Activated T-helper 1 cell treated with Interleukin-2 at 50 U/mL for 16 hours (primary cell): Measurements from ENCODE around the gene BICRA.

Experiments
- DNase-seq: peaks from one replicate; pipeline ENCODE4 v3.0.0-alpha.2; 2020; ENCODE audit warnings: low read depth

BICRA gene

GRCh38 chr19:47601180-47601904 lies 7.6 kb upstream of the BICRA start:
- no peak for DNase-seq

GRCh38 chr19:47603706-47604565 lies 5.0 kb upstream of the BICRA start:
- no peak for DNase-seq

- no peak for DNase-seq
Measured at GRCh38 chr19:47607564-47608073, 1.3 kb upstream of the BICRA start.

GRCh38 chr19:47608074-47608918 lies 638 bp upstream of the BICRA start:
- peak; percentile 97 for DNase-seq

- DNase-seq, result peak; percentile 44
Measured at GRCh38 chr19:47609906-47610894, 1.3 kb downstream of the BICRA start.

GRCh38 chr19:47610902-47611301 lies 2.0 kb downstream of the BICRA start:
- no peak for DNase-seq

- DNase-seq, result no peak
Measured at GRCh38 chr19:47613165-47614020, 4.5 kb downstream of the BICRA start.

GRCh38 chr19:47614021-47614295 lies 5.0 kb downstream of the BICRA start:
- no peak for DNase-seq

GRCh38 chr19:47614559-47614958 lies 5.6 kb downstream of the BICRA start:
- DNase-seq, result no peak

GRCh38 chr19:47615230-47615629 lies 6.3 kb downstream of the BICRA start:
- DNase-seq, result no peak

- DNase-seq, result no peak
Measured at GRCh38 chr19:47615714-47616113, 6.8 kb downstream of the BICRA start.

- DNase-seq, result no peak
Measured at GRCh38 chr19:47618771-47619170, 9.8 kb downstream of the BICRA start.

GRCh38 chr19:47619763-47620162 lies 10.8 kb downstream of the BICRA start:
- DNase-seq, result no peak

- no peak for DNase-seq
Measured at GRCh38 chr19:47623151-47623920, 14.4 kb downstream of the BICRA start.

- no peak for DNase-seq
Measured at GRCh38 chr19:47623921-47624391, 15.0 kb downstream of the BICRA start.

- no peak for DNase-seq
Measured at GRCh38 chr19:47625650-47626049, 16.7 kb downstream of the BICRA start.

GRCh38 chr19:47626238-47626637 lies 17.3 kb downstream of the BICRA start:
- DNase-seq, result no peak

- no peak for DNase-seq
Measured at GRCh38 chr19:47628078-47628771, 19.3 kb downstream of the BICRA start.

- DNase-seq, result no peak
Measured at GRCh38 chr19:47630594-47630993, 21.7 kb downstream of the BICRA start.
